Measurements from ENCODE around the gene CDX2. TPM values are rescaled to one million over a fixed set of nuclear protein-coding genes. Genes with fewer than 3 reads are reported as not detected.

Gene CDX2
- total RNA-seq, 2 experiments from 2014 or later: not detected

DNA sequence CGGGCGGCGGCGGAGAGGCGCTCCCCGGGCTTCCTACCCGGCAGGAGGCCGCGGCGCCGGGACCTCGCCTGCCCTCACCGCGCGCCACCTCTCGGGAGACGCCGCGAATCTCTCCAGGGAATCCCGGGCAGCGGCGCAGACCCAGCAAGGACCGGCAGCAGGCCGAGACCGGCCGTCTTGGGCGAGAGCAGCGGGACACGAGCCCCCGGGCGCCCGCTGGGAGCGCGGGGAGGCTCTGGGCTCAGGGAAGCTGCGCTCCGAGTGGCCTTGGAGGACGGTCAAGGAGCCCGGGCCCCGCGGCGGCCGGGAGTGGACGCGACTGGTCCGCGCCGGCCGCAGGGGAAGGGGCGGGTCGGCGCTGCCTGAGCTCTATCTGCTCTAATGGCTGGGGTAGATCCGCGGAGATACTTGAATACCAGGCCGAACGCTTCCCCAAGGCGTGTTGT, 14.7 kb downstream of the CDX2 start:
- ChIA-PET CTCF (ENCODE audit: unreplicated experiment) (no interaction called here), POLR2A (interaction anchor here (0.9 to 1.5 kb wide), 2 partner anchors 9 to 24 kb away, joined by 3 read pairs; no protein-coding TSS in a partner anchor)
- no peak overlapping the region for H3K27ac ChIP-seq (ENCODE audit: low read depth, low read length, poor library complexity, severe bottlenecking)
- no peaks in the 10 kb centered on the region for H3K9me3 ChIP-seq (ENCODE audit: low read length)
- H4K20me1 ChIP-seq (ENCODE audit: insufficient read depth, low read length): no peaks in the 10 kb centered on the region
- BruUV-seq (replicated peaks): no TSS peak
- no peaks in the 10 kb centered on the region for H3K4me1 ChIP-seq (ENCODE audit: insufficient read depth, low read length, poor library complexity, severe bottlenecking)
- H3K36me3 ChIP-seq (ENCODE audit: insufficient read depth, low read length): no peaks in the 10 kb centered on the region
- H3K79me2 ChIP-seq (ENCODE audit: insufficient read depth, low read depth, low read length): no peaks in the 10 kb centered on the region
- TF ChIP-seq CTCF (conservative IDR thresholded peaks at IDR 0.05; ENCODE audit: low read length) (no peak), EZH2phosphoT487 (IDR thresholded peaks at IDR 0.05; ENCODE audit: borderline replicate concordance, low read depth, low read length) (no peak)
- H3K9me2 ChIP-seq (ENCODE audit: insufficient read depth, low read length): no peaks in the 10 kb centered on the region
- H3K4me2 ChIP-seq (ENCODE audit: low read length): no peak overlapping the region
- H3K4me3 ChIP-seq (ENCODE audit: low read depth, low read length, poor library complexity, severe bottlenecking): no peak overlapping the region
- H2AFZ ChIP-seq (ENCODE audit: low read length): no peak overlapping the region
- no peak for DNase-seq (ENCODE audit: low spot score)
- intact Hi-C loops (cut with micrococcal nuclease; ENCODE audit: unreplicated experiment): no loop called here

GRCh38 chr13:27953676-27954405, 15.3 kb downstream of the CDX2 start:
- TF ChIP-seq EZH2phosphoT487 (IDR thresholded peaks at IDR 0.05; ENCODE audit: borderline replicate concordance, low read depth, low read length): no peak
- TF ChIP-seq CTCF (conservative IDR thresholded peaks at IDR 0.05; ENCODE audit: low read length): peak; percentile 53
- CTCF ChIA-PET (ENCODE audit: unreplicated experiment): no interaction called here
- Histone ChIP-seq H3K9me2 (ENCODE audit: insufficient read depth, low read length) (no peaks in the 10 kb centered on the region), H3K27ac (ENCODE audit: low read depth, low read length, poor library complexity, severe bottlenecking) (no peak overlapping the region), H3K79me2 (ENCODE audit: insufficient read depth, low read depth, low read length) (no peaks in the 10 kb centered on the region), H3K36me3 (ENCODE audit: insufficient read depth, low read length) (no peaks in the 10 kb centered on the region), H2AFZ (ENCODE audit: low read length) (no peak overlapping the region), H4K20me1 (ENCODE audit: insufficient read depth, low read length) (no peaks in the 10 kb centered on the region), H3K4me3 (ENCODE audit: low read depth, low read length, poor library complexity, severe bottlenecking) (no peak overlapping the region), H3K4me1 (ENCODE audit: insufficient read depth, low read length, poor library complexity, severe bottlenecking) (no peaks in the 10 kb centered on the region), H3K4me2 (ENCODE audit: low read length) (no peak overlapping the region), H3K9me3 (ENCODE audit: low read length) (no peaks in the 10 kb centered on the region)
- intact Hi-C loops (cut with micrococcal nuclease; ENCODE audit: unreplicated experiment): no loop called here
- no TSS peak for BruUV-seq (replicated peaks)
- no peak for DNase-seq (ENCODE audit: low spot score)
- POLR2A ChIA-PET: interaction anchor here (0.9 to 1.5 kb wide), 2 partner anchors 9 to 25 kb away, joined by 3 read pairs; no protein-coding TSS in a partner anchor

All from OCI-LY7 (cell line).